ENCODE measurements around the gene KIF18B. TPM values are rescaled to one million over a fixed set of nuclear protein-coding genes. Genes with fewer than 3 reads are reported as not detected.

The KIF18B gene
- polyA plus RNA-seq, 3 donors = not detected

- Histone ChIP-seq H3K4me1 (ENCODE audit: control insufficient read depth in 1 of 2, insufficient read depth in 2 of 2, low read length in 2 of 2) (peaks cover 23 to 30% of the 10 kb centered on the region in 2 donors), H4K20me1 (ENCODE audit: insufficient read depth, low read length) (no peaks in the 10 kb centered on the region), H3K27ac (ENCODE audit: low read depth in 1 of 2, low read length in 2 of 2) (no peak overlapping the region), H3K4me3 (replicated peaks in 1 of 3; ENCODE audit: low read depth in 2 of 3, low read length in 3 of 3) (no peak overlapping the region), H3K4me2 (replicated peaks; ENCODE audit: extremely low read depth, low read length, poor library complexity, severe bottlenecking) (no peak overlapping the region), H3K36me3 (replicated peaks in 1 of 2; ENCODE audit: control insufficient read depth in 1 of 2, insufficient read depth in 2 of 2, low read length in 2 of 2) (no peaks in the 10 kb centered on the region), H3K27me3 (ENCODE audit: control insufficient read depth in 2 of 2, insufficient read depth in 2 of 2, low read length in 2 of 2) (peaks cover 6 to 27% of the 10 kb centered on the region in 2 donors), H2AFZ (ENCODE audit: insufficient read depth, low read depth, low read length, poor library complexity, severe bottlenecking) (no peak overlapping the region), H3K79me2 (ENCODE audit: insufficient read depth, low read length) (no peaks in the 10 kb centered on the region), H3K9me3 (replicated peaks in 1 of 2; ENCODE audit: control insufficient read depth in 1 of 2, insufficient read depth in 1 of 2, low read length in 2 of 2) (no peaks in the 10 kb centered on the region), H3K9ac (ENCODE audit: insufficient read depth, low read length, poor library complexity, severe bottlenecking) (no peak overlapping the region)
- WGBS (ENCODE audit: insufficient coverage) = 87% methylated on average over 13 of the region's 14 CpGs
- no peak for TF ChIP-seq CTCF (IDR thresholded peaks at IDR 0.05)
- intact Hi-C loops (cut with micrococcal nuclease) = no loop called here
- H3K9me3 Mint-ChIP-seq = peaks cover 0 to 2% (median 0%) of the 10 kb centered on the region in 7 donors
- no peak overlapping the region for H3K27ac Mint-ChIP-seq
- peak overlapping the region in 1 of 2 donors; percentile 84 for H3K4me3 Mint-ChIP-seq
- H3K27me3 Mint-ChIP-seq (ENCODE audit: low read depth in 3 of 3) = peaks cover 25 to 42% (median 29%) of the 10 kb centered on the region in 3 donors
- H3K4me1 Mint-ChIP-seq = peaks cover 29% of the 10 kb centered on the region
- DNase-seq = no peak
- peaks cover 0 to 11% of the 10 kb centered on the region in 2 donors for H3K36me3 Mint-ChIP-seq
Observed at GRCh38 chr17:44912763-44913544, 34.6 kb downstream of the KIF18B start.

- Mint-ChIP-seq H3K27me3 (ENCODE audit: low read depth in 3 of 3) (peaks cover 25 to 43% (median 28%) of the 10 kb centered on the region in 3 donors), H3K9me3 (peaks cover 0 to 2% (median 0%) of the 10 kb centered on the region in 7 donors), H3K4me3 (peak overlapping the region; percentile 62 to 84), H3K27ac (no peak overlapping the region), H3K4me1 (peaks cover 34% of the 10 kb centered on the region), H3K36me3 (peaks cover 0 to 11% of the 10 kb centered on the region in 2 donors)
- H3K9me3 ChIP-seq (replicated peaks in 1 of 2; ENCODE audit: control insufficient read depth in 1 of 2, insufficient read depth in 1 of 2, low read length in 2 of 2) = no peaks in the 10 kb centered on the region
- peak overlapping the region; percentile 43 for H3K9ac ChIP-seq (ENCODE audit: insufficient read depth, low read length, poor library complexity, severe bottlenecking)
- WGBS (ENCODE audit: insufficient coverage) = 8% methylated on average over 53 of the region's 56 CpGs
- no peaks in the 10 kb centered on the region for H4K20me1 ChIP-seq (ENCODE audit: insufficient read depth, low read length)
- peaks cover 26 to 37% of the 10 kb centered on the region in 2 donors for H3K4me1 ChIP-seq (ENCODE audit: control insufficient read depth in 1 of 2, insufficient read depth in 2 of 2, low read length in 2 of 2)
- no peak overlapping the region for H3K27ac ChIP-seq (ENCODE audit: low read depth in 1 of 2, low read length in 2 of 2)
- peak overlapping the region; percentile 76 for H2AFZ ChIP-seq (ENCODE audit: insufficient read depth, low read depth, low read length, poor library complexity, severe bottlenecking)
- no peaks in the 10 kb centered on the region for H3K36me3 ChIP-seq (replicated peaks in 1 of 2; ENCODE audit: control insufficient read depth in 1 of 2, insufficient read depth in 2 of 2, low read length in 2 of 2)
- peak overlapping the region; percentile 59 for H3K4me2 ChIP-seq (replicated peaks; ENCODE audit: extremely low read depth, low read length, poor library complexity, severe bottlenecking)
- no peaks in the 10 kb centered on the region for H3K79me2 ChIP-seq (ENCODE audit: insufficient read depth, low read length)
- peak; percentile 47 to 67 (median 62) for DNase-seq
- peak overlapping the region in 1 of 3 experiments; percentile 61 for H3K4me3 ChIP-seq (replicated peaks in 1 of 3; ENCODE audit: low read depth in 2 of 3, low read length in 3 of 3)
- peaks cover 6 to 27% of the 10 kb centered on the region in 2 donors for H3K27me3 ChIP-seq (ENCODE audit: control insufficient read depth in 2 of 2, insufficient read depth in 2 of 2, low read length in 2 of 2)
- intact Hi-C loops (cut with micrococcal nuclease) = no loop called here
- peak; percentile 62 for TF ChIP-seq CTCF (IDR thresholded peaks at IDR 0.05)
Observed at GRCh38 chr17:44911133-44912001, 36.2 kb downstream of the KIF18B start.
